HFFc6 (cell line): ENCODE data around the gene LRP5. TPM values are rescaled to one million over a fixed set of nuclear protein-coding genes. Genes with fewer than 3 reads are reported as not detected.

ENCODE experiments used
- DNase-seq: peaks from one replicate; pipeline ENCODE4 v3.0.0-alpha.2; 2018
- H3K27ac Mint-ChIP-seq: 2 replicates; pipeline ENCODE4 v1.8.0; 2020; ENCODE audit warnings: mild to moderate bottlenecking, mixed read lengths
- H3K27me3 Mint-ChIP-seq: 2 replicates; pipeline ENCODE4 v1.8.0; 2021; ENCODE audit warnings: mild to moderate bottlenecking, moderate library complexity, mixed read lengths; ENCODE audit not compliant: insufficient read depth
- H3K36me3 Mint-ChIP-seq: 2 replicates; pipeline ENCODE4 v1.8.0; 2021; ENCODE audit warnings: low read depth, mixed read lengths
- H3K4me1 Mint-ChIP-seq: 2 replicates; pipeline ENCODE4 v1.8.0; 2020; ENCODE audit warnings: low read depth, mixed read lengths
- H3K4me3 Mint-ChIP-seq: 2 replicates; pipeline ENCODE4 v1.8.0; 2020; ENCODE audit warnings: mild to moderate bottlenecking, moderate library complexity, mixed read lengths
- H3K9me3 Mint-ChIP-seq: 2 replicates; pipeline ENCODE4 v1.8.0; 2020; ENCODE audit warnings: mild to moderate bottlenecking, mixed read lengths
- CTCF ChIP-seq: fragments of 200-600 bp; sonication (generic); IDR thresholded peaks from 2 replicates; pipeline ENCODE4 v1.5.0; 2021; ENCODE audit warnings: antibody characterized with exemption, mild to moderate bottlenecking
- total RNA-seq, 6 experiments: library from RNA; stranded (reverse); fragmentation: NEBNext Ultra II Directional; extraction: Animal tissue kit (Norgen Biotek cat#: 25700); gene quantifications; 2 replicates in 1 of 6; 3 replicates in 5 of 6; pipeline ENCODE4 v1.2.3, GENCODE V29; 2021

LRP5 gene
- total RNA-seq, 6 experiments from 2014 or later: 2.5 to 14.9 (median 3.8) TPM

DNA sequence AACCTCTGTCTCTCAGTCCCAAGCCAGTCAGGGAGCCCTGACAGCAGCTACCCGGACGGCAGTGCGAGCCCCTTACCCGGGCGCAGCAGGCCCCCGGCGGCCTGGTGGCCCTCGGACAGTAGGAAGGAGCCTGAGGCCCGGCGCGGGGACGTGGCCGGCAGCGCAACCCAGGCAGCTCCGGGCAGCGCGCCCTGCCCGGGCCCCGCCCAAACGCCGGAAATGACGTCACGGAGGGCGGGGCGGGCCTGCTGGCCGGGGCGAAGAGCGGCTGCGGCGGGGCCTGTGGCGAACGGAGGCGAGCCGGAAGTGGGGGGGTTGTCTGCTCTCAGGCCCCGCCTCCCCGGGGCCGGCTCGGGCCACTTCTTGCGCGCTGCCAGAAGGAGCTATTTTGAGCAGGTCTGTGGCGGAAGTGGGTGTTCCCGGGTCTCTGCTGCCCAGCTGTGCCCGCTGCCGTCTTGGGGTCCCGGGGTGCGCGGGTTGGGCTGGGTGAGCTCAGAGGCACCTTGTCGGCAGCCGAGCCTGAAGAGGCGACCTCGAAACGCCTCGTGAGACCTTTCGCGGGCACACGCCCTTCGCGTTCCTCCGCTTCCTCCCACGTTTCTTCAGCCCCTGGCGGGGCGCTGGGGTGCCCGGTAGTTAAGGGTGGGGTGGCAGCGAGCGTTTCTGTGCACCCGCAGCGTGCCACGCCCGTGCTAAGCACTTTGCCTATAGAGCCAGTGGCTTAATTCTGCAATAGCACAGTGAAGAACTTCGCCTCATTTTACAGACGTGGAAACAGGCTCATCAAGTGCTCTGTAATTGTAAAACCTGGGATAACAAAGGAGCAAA, 40.4 kb upstream of the LRP5 start, which contains the start of gene C11orf24:
Gene C11orf24 (minus strand): TSS at position 193 of the 828 bp plus-strand sequence. CDS start 8,206 bp downstream, outside the sequence.
- Mint-ChIP-seq H3K27me3 (peaks cover 3% of the 10 kb centered on the region; the same call in 1 of the 2 replicates), H3K4me3 (peak within 1 kb of the TSS; percentile 98), H3K9me3 (no peaks in the 10 kb centered on the region), H3K27ac (peak within 1 kb of the TSS; percentile 99), H3K4me1 (peaks cover 39% of the 10 kb centered on the region), H3K36me3 (peaks cover 17% of the 10 kb centered on the region)
- DNase-seq: peak; percentile 86
- TF ChIP-seq CTCF: no peak

- H3K36me3 Mint-ChIP-seq: peaks cover 17% of the 10 kb centered on the region
- peaks cover 36% of the 10 kb centered on the region for H3K4me1 Mint-ChIP-seq
- no peak for TF ChIP-seq CTCF
- no peak overlapping the region; the same call in 1 of the 2 replicates for H3K4me3 Mint-ChIP-seq
- peaks cover 5% of the 10 kb centered on the region for H3K27me3 Mint-ChIP-seq
- no peak for DNase-seq
- no peak overlapping the region for H3K27ac Mint-ChIP-seq
- H3K9me3 Mint-ChIP-seq: no peaks in the 10 kb centered on the region
Observed at GRCh38 chr11:68273026-68273738, 39.2 kb upstream of the LRP5 start.

- Mint-ChIP-seq H3K27ac (no peak overlapping the region), H3K9me3 (no peaks in the 10 kb centered on the region), H3K4me1 (peaks cover 25% of the 10 kb centered on the region), H3K4me3 (no peak overlapping the region), H3K36me3 (peaks cover 10% of the 10 kb centered on the region), H3K27me3 (peaks cover 7% of the 10 kb centered on the region)
- no peak for TF ChIP-seq CTCF
- no peak for DNase-seq
Observed at GRCh38 chr11:68274306-68274705, 38.1 kb upstream of the LRP5 start.

DNA sequence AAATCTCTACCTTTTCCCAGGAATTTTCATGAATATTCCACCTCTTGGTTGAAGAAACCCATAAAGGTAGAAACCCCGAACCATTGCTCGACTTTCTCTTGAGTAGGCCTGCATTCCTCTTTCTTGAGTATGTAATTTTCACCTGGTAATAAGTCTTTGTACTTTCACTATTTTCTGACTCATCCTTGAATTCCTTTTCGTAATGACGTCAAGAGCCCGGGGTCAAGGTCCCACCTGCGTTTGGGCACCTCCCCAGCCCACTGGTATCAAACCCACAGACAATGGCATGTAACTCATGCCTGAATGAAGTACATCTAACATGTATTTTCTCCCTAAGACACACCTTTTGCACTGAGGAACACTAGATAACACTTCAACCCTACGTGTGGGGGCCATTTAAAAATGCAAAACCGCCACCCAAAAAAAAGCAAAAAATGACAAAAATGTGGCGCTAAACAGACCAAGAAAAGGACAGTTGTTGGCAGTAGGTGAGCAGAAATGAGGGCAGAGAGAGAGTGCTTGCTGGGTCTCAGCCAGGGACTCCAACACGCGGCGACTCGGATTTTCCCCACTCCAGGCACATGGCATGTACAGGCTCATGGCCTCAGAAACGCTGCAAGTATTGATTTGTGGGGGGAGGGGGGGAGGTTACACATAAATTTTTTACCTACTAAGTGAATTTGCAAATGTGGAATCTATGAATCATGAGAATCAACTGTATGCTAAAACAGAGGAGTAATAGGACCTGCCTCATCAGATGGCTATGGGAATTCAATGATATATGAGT, 36.5 kb upstream of the LRP5 start:
- Mint-ChIP-seq H3K9me3 (no peaks in the 10 kb centered on the region), H3K27me3 (peaks cover 7% of the 10 kb centered on the region), H3K36me3 (no peaks in the 10 kb centered on the region), H3K27ac (no peak overlapping the region), H3K4me1 (peaks cover 9% of the 10 kb centered on the region), H3K4me3 (no peak overlapping the region)
- DNase-seq: no peak
- no peak for TF ChIP-seq CTCF

GRCh38 chr11:68276861-68277260, 35.5 kb upstream of the LRP5 start:
- DNase-seq: no peak
- peaks cover 6% of the 10 kb centered on the region; the same call in 1 of the 2 replicates for H3K4me1 Mint-ChIP-seq
- TF ChIP-seq CTCF: no peak
- no peaks in the 10 kb centered on the region for H3K36me3 Mint-ChIP-seq
- no peak overlapping the region for H3K27ac Mint-ChIP-seq
- no peak overlapping the region for H3K4me3 Mint-ChIP-seq
- no peaks in the 10 kb centered on the region for H3K9me3 Mint-ChIP-seq
- peaks cover 10% of the 10 kb centered on the region for H3K27me3 Mint-ChIP-seq
